Central memory CD4-positive, alpha-beta T cell (primary cell): ENCODE measurements around the gene HAGH.
"Not testable (repeated sequence)": the region's sequence is repeated elsewhere in the genome, so short reads cannot be mapped to it uniquely, and the experiment has no call there.

Experiments
- DNase-seq: peaks from one replicate; pipeline ENCODE4 v3.0.0; 2022

Gene HAGH

DNA sequence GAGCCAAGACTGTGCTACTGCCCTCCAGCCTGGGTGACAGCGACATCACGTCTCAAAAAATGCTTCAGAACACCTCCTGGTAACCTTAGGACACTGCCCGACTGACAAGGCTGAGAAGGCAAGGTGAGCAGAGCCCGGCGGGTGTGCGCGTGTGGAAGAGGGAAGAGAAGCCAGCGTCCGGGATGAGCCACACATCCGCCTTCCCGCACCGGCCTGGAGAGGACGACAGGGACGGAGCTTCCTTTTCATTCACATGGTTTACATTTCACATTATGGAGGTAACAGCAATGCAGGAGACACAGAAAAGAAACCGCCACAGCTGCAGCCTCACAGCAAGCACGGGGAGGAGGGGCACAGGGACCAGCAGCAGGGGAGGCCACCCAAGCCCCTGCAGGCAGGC is 16.5 kb downstream of the HAGH start:
- DNase-seq, result no peak

- no peak for DNase-seq
Measured at GRCh38 chr16:1809281-1809801, 17.3 kb downstream of the HAGH start.

DNA sequence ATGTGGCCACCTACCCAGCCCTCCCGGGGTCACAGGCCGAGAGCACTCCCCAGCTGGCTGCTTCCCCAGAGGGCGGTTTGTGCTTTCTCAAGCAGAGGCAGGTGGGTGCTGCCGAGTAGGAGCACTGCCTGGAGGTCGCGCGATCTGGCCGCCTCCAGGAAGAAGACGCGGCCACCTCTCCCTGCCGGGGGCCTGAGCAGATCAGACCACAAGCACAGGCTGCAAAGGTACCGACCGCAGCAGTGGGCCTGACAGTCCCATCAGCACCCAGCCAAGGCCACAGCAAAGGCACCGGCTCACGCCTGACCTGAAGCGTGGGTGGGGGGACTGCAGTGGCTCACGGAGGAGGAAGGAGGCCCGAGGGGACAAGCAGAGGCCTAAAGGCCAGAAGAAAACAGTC is 17.9 kb downstream of the HAGH start:
- DNase-seq, result no peak

DNA sequence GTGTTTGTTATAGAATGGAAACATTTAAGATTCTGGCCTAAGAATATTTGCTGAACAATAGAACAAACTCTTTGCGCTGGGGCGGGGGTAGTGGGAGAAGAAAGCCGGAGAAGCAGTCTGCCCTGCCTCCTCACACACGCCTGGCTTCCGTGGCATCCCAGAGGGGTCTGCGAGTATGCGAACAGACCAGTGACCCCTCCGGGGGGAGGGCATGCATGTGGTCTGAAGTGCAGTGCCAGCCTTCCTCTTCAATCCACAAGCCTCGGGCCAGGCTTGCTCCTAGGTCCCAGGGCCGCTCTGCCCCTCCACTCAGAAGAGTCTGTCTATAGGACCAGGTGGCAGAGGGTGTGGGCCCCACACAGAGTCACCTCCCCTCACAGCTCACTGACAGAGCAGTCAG is 19.0 kb downstream of the HAGH start:
- no peak for DNase-seq

GRCh38 chr16:1800701-1801100 is 25.9 kb downstream of the HAGH start:
- no peak for DNase-seq

DNA sequence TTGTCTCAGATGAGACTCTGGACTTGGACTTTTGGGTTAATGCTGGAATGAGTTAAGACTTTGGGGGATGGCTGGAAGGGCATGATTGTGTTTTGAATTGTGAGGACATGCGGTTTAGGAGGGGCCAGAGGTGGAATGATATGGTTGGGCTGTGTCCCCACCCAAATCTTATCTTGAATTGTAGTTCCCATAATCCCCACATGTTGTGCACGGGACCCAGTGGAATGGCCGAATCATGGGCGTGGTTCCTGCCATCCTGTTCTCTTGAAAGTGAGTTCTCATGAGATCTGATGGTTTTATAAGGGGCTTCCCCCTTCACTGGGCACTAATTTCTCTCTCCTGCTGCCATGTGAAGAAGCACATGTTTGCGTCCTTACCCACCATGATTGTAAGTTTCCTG is 27.4 kb downstream of the HAGH start:
- DNase-seq, result not testable (repeated sequence)

DNA sequence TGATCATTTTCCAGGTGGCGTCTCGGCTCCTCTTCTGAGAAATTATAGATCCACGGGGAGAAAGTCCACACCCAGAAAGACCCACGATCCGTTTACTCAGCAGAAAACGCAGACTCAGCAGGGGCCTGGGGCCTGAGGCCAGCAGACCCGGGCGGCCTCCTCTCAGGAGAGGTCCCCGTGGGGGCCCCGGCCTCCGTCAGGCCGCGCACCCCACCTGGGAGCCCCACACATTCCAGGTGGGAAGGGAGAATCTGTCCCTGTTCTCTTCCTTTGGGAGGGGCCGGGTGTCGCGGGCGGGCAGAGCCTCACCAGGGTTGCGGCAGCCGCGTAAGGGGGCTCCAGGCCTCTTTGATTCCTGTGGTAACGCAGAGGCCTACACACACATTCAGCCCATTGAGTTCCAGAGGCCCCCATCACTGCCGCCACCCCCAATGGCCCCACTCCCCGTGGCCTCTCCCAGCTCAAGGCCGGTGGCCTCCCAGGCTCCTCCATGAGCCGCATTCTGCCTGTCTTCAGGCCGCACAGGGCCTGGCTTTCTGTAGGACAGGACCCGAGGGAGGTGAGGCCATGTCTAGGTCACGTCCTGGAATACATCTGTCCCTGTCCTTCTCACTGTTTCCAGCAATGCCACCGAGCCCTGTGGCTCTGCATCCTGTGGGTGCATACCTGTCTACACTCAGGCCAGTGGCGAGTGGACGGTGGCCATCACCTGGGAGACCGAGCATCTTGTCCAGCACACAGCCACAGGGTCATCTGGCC is 31.5 kb downstream of the HAGH start:
- no peak for DNase-seq

DNA sequence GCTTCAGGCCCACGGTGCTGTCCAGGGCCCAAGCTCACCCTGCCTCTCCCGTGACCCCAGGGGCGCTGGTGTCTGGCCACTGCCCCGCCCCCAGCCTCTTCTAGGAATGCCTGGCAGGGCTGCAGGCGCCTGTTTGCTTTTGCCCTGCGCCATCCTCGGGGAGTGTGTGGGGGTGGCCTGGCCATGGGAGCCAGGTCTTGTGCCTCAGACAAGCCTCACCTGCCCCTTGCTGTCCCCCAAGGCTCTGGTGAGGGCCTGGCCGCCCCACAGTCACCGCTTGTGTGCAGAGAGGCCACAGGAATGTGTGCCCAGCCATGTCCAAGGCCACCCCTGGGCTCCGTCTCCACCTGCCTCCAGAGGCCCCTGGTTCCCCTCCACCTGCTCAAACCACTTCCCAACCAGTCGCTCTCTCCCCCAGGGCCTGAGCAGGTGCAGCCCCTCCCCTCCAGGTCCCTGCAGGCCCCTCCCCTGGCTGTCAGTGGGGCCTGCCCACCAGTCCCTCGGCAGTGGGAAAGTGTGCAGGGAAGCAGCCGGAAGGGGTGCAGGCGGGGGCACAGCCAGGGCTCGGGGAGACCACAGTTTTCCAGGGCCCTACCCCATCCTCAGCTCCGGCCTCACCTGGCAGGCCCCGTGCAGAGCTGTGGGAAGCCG is 32.3 kb downstream of the HAGH start:
- no peak for DNase-seq

GRCh38 chr16:1793578-1794220 is 32.9 kb downstream of the HAGH start, which contains the start of gene IGFALS:
Gene IGFALS, minus strand, starts transcription at chr16:1793705. Its CDS starts 53 bp downstream, at chr16:1793652.
- no peak for DNase-seq

DNA sequence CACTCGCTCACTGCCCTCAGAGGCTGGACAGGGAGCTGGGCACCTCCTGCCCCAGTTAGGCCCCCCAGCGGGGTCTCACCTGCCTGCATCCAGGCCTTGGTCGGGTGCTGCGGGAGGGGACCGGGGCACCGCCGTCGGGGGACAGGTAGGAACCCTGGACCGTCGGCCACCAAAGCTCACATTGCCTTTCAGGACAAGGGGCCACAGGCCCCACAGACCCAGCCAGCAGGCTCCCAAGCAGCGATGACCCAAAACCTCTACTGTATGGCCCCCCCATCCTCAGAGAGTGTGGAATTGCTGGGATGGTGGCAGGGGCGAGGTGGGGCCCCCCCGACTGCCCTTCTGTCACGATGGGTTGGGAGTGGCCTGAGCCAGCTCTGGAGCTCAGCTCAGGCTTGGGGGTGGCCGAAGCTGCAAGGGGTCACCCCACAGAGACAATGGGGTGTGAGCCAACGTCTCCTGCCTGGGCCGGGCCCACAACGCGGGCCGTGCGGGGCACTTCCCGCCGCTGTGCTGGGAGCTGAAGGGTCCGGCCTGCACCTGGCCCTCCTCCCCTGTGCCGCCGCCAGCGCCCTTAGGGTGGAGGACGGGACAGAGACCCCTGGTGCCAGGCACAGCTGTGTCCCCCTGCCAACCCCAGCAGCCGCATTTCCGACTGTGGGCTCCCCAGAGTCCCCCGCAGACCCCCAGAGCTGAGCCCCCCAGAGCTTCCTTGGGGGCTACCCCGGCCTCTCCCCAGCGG is 33.6 kb downstream of the HAGH start:
- DNase-seq, result no peak

DNA sequence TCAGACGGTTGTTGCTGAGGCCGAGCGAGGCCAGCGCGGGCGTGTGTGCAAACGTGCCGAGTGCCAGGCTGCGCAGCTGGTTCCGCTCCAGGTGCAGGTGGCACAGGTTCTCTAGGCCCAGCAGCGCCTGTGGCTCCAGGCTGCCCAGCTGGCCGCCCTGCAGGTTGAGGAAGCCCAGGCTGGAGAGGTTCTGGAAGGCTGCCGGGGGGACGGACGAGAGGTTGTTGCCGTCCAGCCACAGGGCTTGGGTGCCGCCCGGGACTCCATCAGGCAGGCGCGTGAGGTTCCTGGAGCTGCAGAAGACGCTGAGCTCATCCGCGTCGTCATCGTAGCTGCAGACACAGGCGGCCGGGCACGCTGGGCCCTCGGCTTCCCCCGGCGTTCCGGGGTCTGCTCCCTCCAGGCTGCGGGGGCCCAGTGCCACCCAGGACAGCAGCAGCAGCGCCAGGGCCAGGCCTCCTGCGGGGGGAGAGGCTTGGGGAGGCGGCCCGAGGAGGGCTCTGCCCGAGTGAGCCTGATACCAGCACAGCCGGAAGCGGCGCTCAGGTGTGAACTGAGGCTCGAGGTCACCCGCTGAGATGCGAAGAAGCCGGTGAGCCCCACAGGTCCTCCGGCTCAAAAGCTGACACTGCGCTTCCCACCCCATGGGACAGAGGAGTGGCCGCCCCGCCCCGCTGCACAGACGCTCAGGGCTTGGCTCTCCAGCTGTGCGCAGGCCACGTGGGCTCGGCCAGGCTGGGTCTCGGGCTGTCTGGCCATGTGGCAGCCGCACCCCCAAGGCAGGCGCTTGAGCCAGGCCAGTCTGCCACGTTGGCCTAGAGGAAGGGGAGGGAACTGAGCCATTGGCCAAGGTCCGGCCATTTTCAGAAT is 34.4 kb downstream of the HAGH start:
- no peak for DNase-seq

DNA sequence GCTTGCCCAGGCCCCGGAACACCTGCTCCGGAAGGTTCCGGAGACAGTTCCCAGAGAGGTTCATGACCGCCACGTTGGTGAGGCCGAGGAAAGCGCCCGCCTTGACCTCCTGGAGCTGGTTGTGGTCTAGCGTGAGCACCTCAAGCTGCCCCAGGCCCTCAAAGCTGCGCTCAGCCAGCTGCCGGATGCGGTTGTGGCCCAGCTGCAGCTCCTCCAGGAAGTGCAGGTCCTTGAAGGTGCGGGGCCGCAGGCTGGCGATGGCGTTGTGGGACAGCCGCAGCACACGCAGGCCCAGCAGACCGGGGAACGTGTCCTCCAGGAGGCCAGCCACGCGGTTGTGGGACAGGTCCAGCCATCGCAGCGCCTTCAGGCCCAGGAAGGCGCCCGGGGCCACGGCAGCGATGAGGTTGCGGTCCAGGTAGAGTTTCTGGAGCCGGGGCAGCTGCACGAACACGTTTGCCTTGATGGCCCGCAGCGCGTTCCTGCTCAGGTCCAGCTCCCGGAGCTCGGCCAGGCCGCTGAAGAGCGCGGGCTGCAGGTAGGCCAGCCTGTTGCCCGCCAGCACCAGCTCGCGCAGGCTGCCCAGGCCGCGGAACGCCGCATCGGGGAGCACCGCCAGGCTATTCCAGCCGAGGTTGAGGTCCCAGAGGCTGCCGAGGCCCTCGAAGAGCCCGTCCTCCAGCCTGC is 35.2 kb downstream of the HAGH start:
- no peak for DNase-seq

DNA sequence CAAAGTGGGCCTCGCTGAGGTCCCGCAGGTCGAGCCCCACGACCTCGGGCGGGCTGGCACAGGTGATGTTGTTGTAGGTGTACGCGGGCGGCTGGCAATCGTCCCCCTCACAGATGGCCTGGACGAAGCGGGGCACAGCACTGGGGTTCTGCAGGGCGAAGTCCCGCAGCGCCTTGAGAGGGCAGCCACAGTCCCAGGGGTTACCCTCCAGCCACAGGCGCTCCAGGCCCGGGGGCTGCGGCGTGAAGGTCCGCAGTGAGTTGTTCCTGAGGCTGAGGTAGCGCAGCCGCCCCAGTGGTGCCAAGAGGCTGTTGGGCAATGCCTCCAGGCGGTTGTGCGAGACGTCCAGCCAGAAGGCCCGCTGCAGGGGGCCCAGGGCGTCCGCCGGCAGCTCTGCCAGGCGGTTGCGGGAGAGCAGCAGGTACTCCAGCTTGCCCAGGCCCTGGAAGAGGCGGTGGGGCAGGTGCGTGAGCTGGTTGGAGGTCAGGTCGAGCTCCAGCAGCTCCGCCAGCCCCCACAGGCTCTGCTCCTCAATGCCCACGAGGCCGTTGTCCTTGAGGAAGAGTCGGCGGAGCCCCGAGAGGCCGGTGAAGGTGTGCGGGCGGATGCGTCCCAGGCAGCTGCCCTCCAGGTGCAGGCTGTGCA is 35.9 kb downstream of the HAGH start:
- no peak for DNase-seq

DNA sequence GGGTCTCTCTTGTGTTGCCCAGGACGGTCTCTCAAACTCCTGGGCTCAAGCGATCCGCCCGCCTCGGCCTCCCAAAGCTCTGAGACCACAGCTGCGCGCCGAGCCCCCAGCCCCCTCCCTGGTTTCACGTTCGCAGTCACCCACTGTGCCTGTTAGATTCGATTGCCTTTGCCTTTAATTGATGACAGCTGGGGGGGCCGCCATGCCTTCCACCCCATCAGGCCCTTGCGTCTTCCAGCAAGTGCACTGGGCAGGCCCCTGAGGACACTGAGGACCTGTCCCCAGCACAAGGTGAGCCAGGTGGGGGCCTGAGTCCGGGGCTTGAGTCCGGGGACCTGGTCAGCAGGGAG is 36.4 kb downstream of the HAGH start:
- no peak for DNase-seq

- no peak for DNase-seq
Measured at GRCh38 chr16:1789643-1790045, 37.0 kb downstream of the HAGH start.

- DNase-seq, result no peak
Measured at GRCh38 chr16:1788708-1789100, 37.9 kb downstream of the HAGH start.

DNA sequence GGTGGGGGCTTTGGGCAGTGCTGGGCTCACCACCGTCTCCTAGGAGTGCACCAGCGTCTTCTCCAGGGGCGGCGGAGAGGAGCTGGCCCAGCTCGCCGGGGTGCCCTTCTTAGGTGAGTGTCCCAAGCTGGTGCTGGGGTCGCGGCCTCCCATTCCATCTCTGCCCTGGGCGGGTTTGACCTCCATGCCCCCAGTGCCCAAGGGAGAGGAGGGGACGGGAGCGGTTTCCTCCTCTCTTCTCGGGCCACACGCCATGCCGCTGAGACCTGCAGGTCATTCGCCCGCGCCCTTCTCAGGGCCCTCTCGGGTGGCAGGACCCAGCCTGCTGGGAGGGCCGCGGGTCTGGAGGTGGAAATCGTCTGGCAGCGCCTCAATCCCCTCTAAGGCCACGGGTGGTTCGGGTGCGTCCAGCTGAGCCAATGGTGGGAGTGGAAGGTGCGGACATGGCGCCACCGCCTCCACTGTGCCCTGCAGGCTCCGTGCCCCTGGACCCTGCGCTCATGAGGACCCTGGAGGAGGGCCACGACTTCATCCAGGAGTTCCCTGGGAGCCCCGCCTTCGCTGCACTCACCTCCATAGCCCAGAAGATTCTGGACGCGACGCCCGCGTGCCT is 38.4 kb downstream of the HAGH start:
- DNase-seq, result no peak

GRCh38 chr16:1787322-1788094 is 39.1 kb downstream of the HAGH start:
- no peak for DNase-seq

DNA sequence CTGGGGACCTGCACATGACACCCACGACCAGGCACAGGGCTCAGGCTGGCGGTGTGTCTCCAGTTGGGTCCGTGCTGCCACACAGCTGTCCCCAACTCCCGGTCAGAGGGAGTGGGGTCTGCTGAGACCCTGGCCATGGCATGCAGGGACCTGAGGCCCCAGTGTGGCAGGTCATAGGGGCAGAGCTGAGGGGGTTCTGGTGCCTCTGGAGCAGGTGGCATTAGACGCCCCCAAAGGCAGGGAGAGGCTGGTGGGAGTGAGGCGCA is 39.6 kb downstream of the HAGH start:
- DNase-seq, result no peak
